Activated naive CD4-positive, alpha-beta T cell treated with anti-CD3 and anti-CD28 coated beads, Interleukin-2, amount 50 U/mL, for 72 hours (primary cell): ENCODE results near the gene SMYD3. TPM values are rescaled to one million over a fixed set of nuclear protein-coding genes. Genes with fewer than 3 reads are reported as not detected.
"Not testable (repeated sequence)": the region's sequence is repeated elsewhere in the genome, so short reads cannot be mapped to it uniquely, and the experiment has no call there.

Source experiments
- ATAC-seq, 2 donors: fragments of 150-1000 bp; cut with Tn5 transposase; 2 replicates each; pipeline ENCODE4 v1.10.0; 2021; ENCODE audit warnings: mild to moderate bottlenecking in 2 of 2, moderate library complexity in 2 of 2
- DNase-seq, 2 donors: peaks; one replicate each; pipeline ENCODE4 v3.0.0; 2021 to 2022; ENCODE audit warnings: low spot score in 2 of 2
- H3K27ac Mint-ChIP-seq, 2 donors: one replicate each; pipeline ENCODE4 v1.8.0; 2022; ENCODE audit warnings: mild to moderate bottlenecking in 2 of 2, mixed read lengths in 2 of 2
- H3K36me3 Mint-ChIP-seq, 2 donors: one replicate each; pipeline ENCODE4 v1.8.0; 2022; ENCODE audit warnings: mixed read lengths in 2 of 2
- H3K9me3 Mint-ChIP-seq, 2 donors: one replicate each; pipeline ENCODE4 v1.8.0; 2022; ENCODE audit warnings: mixed read lengths in 2 of 2
- total RNA-seq, 2 donors: library from RNA; stranded (reverse); gene quantifications; one replicate each; pipeline ENCODE4 v1.2.3, GENCODE V29; 2022

SMYD3 gene
- total RNA-seq, 2 donors from 2014 or later = 18.5 to 30.1 TPM

GRCh38 chr1:245765230-245766000 is 741.7 kb downstream of the SMYD3 start:
- Mint-ChIP-seq H3K36me3 (peaks cover 10 to 25% of the 10 kb centered on the region in 2 donors), H3K27ac (no peak overlapping the region), H3K9me3 (peaks cover 3 to 4% of the 10 kb centered on the region in 2 donors)
- DNase-seq = no peak
- no peak for ATAC-seq

- Mint-ChIP-seq H3K9me3 (peaks cover 3 to 12% of the 10 kb centered on the region in 2 donors), H3K27ac (no peak overlapping the region), H3K36me3 (peaks cover 17 to 28% of the 10 kb centered on the region in 2 donors)
- DNase-seq (no peak), ATAC-seq (no peak)
These were observed 743.2 kb downstream of the SMYD3 start for GRCh38 chr1:245763873-245764331.

- Mint-ChIP-seq H3K9me3 (peaks cover 3 to 18% of the 10 kb centered on the region in 2 donors), H3K36me3 (peaks cover 17 to 40% of the 10 kb centered on the region in 2 donors), H3K27ac (no peak overlapping the region)
- DNase-seq (no peak), ATAC-seq (no peak)
These were observed 744.6 kb downstream of the SMYD3 start for GRCh38 chr1:245762396-245762910.

- no peak for ATAC-seq
- no peak overlapping the region for H3K27ac Mint-ChIP-seq
- H3K36me3 Mint-ChIP-seq = peaks cover 17 to 57% of the 10 kb centered on the region in 2 donors
These were observed 746.8 kb downstream of the SMYD3 start for GRCh38 chr1:245760301-245760700.

GRCh38 chr1:245754463-245754961 is 752.6 kb downstream of the SMYD3 start:
- no peak overlapping the region for H3K27ac Mint-ChIP-seq
- H3K36me3 Mint-ChIP-seq = peaks cover 33 to 64% of the 10 kb centered on the region in 2 donors
- peaks cover 15 to 34% of the 10 kb centered on the region in 2 donors for H3K9me3 Mint-ChIP-seq
- DNase-seq (no peak), ATAC-seq (no peak)

More at GRCh38 chr1:245760301-245760700, 746.8 kb downstream of the SMYD3 start:
- H3K9me3 Mint-ChIP-seq = peaks cover 13 to 27% of the 10 kb centered on the region in 2 donors
- DNase-seq = no peak

- Mint-ChIP-seq H3K9me3 (peaks cover 18 to 31% of the 10 kb centered on the region in 2 donors), H3K36me3 (peaks cover 34 to 62% of the 10 kb centered on the region in 2 donors), H3K27ac (no peak overlapping the region)
- ATAC-seq = no peak
- DNase-seq = no peak
These were observed 753.3 kb downstream of the SMYD3 start for GRCh38 chr1:245753807-245754206.

GRCh38 chr1:245752561-245752960 is 754.5 kb downstream of the SMYD3 start:
- ATAC-seq (no peak), DNase-seq (no peak)
- Mint-ChIP-seq H3K9me3 (peaks cover 18 to 27% of the 10 kb centered on the region in 2 donors), H3K36me3 (peaks cover 41 to 58% of the 10 kb centered on the region in 2 donors), H3K27ac (no peak overlapping the region)

GRCh38 chr1:245751726-245752470 is 755.2 kb downstream of the SMYD3 start:
- no peak overlapping the region for H3K27ac Mint-ChIP-seq
- DNase-seq (no peak), ATAC-seq (no peak)
- peaks cover 47 to 59% of the 10 kb centered on the region in 2 donors for H3K36me3 Mint-ChIP-seq
- H3K9me3 Mint-ChIP-seq = peaks cover 18 to 21% of the 10 kb centered on the region in 2 donors

- Mint-ChIP-seq H3K36me3 (peaks cover 52 to 59% of the 10 kb centered on the region in 2 donors), H3K27ac (peak overlapping the region in 1 of 2 donors; percentile 72), H3K9me3 (peaks cover 13 to 17% of the 10 kb centered on the region in 2 donors)
- no peak for DNase-seq
- ATAC-seq = no peak
These were observed 756.0 kb downstream of the SMYD3 start for GRCh38 chr1:245751116-245751515.

- no peak for ATAC-seq
- DNase-seq = no peak
- peaks cover 11 to 17% of the 10 kb centered on the region in 2 donors for H3K9me3 Mint-ChIP-seq
- H3K27ac Mint-ChIP-seq = no peak overlapping the region
- H3K36me3 Mint-ChIP-seq = peaks cover 61 to 62% of the 10 kb centered on the region in 2 donors
These were observed 756.8 kb downstream of the SMYD3 start for GRCh38 chr1:245750261-245750660.

GRCh38 chr1:245749053-245749452 is 758.0 kb downstream of the SMYD3 start:
- Mint-ChIP-seq H3K36me3 (peaks cover 66 to 71% of the 10 kb centered on the region in 2 donors), H3K27ac (no peak overlapping the region), H3K9me3 (peaks cover 20 to 22% of the 10 kb centered on the region in 2 donors)
- DNase-seq (no peak), ATAC-seq (no peak)

GRCh38 chr1:245748646-245749045 is 758.4 kb downstream of the SMYD3 start:
- Mint-ChIP-seq H3K27ac (no peak overlapping the region), H3K9me3 (peaks cover 22% of the 10 kb centered on the region in 2 donors), H3K36me3 (peaks cover 66 to 72% of the 10 kb centered on the region in 2 donors)
- ATAC-seq = no peak
- no peak for DNase-seq

- Mint-ChIP-seq H3K27ac (no peak overlapping the region), H3K36me3 (peaks cover 64 to 72% of the 10 kb centered on the region in 2 donors), H3K9me3 (peaks cover 21 to 22% of the 10 kb centered on the region in 2 donors)
- DNase-seq (no peak), ATAC-seq (no peak)
These were observed 758.8 kb downstream of the SMYD3 start for GRCh38 chr1:245748240-245748639.

GRCh38 chr1:245742896-245743295 is 764.2 kb downstream of the SMYD3 start:
- Mint-ChIP-seq H3K36me3 (peaks cover 25 to 40% of the 10 kb centered on the region in 2 donors), H3K9me3 (peaks cover 14 to 22% of the 10 kb centered on the region in 2 donors)

GRCh38 chr1:245740336-245740735 is 766.7 kb downstream of the SMYD3 start:
- H3K27ac Mint-ChIP-seq, ATAC-seq, DNase-seq: not testable (repeated sequence)
- H3K36me3 Mint-ChIP-seq = peaks cover 6 to 19% of the 10 kb centered on the region in 2 donors
- peaks cover 14 to 20% of the 10 kb centered on the region in 2 donors for H3K9me3 Mint-ChIP-seq

More at GRCh38 chr1:245742896-245743295, 764.2 kb downstream of the SMYD3 start:
- ATAC-seq = no peak
- DNase-seq = no peak
- H3K27ac Mint-ChIP-seq = no peak overlapping the region

GRCh38 chr1:245730801-245731200 is 776.3 kb downstream of the SMYD3 start:
- Mint-ChIP-seq H3K9me3 (peaks cover 32 to 46% of the 10 kb centered on the region in 2 donors), H3K36me3 (peaks cover 18 to 45% of the 10 kb centered on the region in 2 donors), H3K27ac (no peak overlapping the region)
- ATAC-seq (no peak), DNase-seq (no peak)
